GM10847 (cell line): ENCODE results near the gene PAPSS2.

Experiments
- POLR2A ChIP-seq: IDR thresholded peaks from 2 replicates; pipeline ENCODE4 v1.6.1; 2011; ENCODE audit not compliant: insufficient read length; ENCODE audit errors: extremely low read depth

PAPSS2 gene

GRCh38 chr10:87744606-87745005 is 84.9 kb downstream of the PAPSS2 start:
- TF ChIP-seq POLR2A = no peak

- TF ChIP-seq POLR2A = no peak
Observed at GRCh38 chr10:87746911-87747310, 87.2 kb downstream of the PAPSS2 start.

- no peak for TF ChIP-seq POLR2A
Observed at GRCh38 chr10:87750001-87750671, 90.5 kb downstream of the PAPSS2 start.

GRCh38 chr10:87750817-87751216 is 91.1 kb downstream of the PAPSS2 start:
- no peak for TF ChIP-seq POLR2A

- TF ChIP-seq POLR2A = no peak
Observed at GRCh38 chr10:87751274-87751673, 91.6 kb downstream of the PAPSS2 start.

- TF ChIP-seq POLR2A = no peak
Observed at GRCh38 chr10:87752566-87752965, 92.9 kb downstream of the PAPSS2 start.

- TF ChIP-seq POLR2A = no peak
Observed at GRCh38 chr10:87753995-87754866, 94.6 kb downstream of the PAPSS2 start.

- no peak for TF ChIP-seq POLR2A
Observed at GRCh38 chr10:87757685-87758084, 98.0 kb downstream of the PAPSS2 start.

GRCh38 chr10:87759551-87759950 is 99.9 kb downstream of the PAPSS2 start:
- no peak for TF ChIP-seq POLR2A

- TF ChIP-seq POLR2A = no peak
Observed at GRCh38 chr10:87760195-87760905, 100.7 kb downstream of the PAPSS2 start.

GRCh38 chr10:87761153-87761552 is 101.5 kb downstream of the PAPSS2 start:
- no peak for TF ChIP-seq POLR2A

GRCh38 chr10:87761892-87762291 is 102.2 kb downstream of the PAPSS2 start:
- TF ChIP-seq POLR2A = no peak

GRCh38 chr10:87763086-87763861 is 103.6 kb downstream of the PAPSS2 start:
- no peak for TF ChIP-seq POLR2A

- no peak for TF ChIP-seq POLR2A
Observed at GRCh38 chr10:87764072-87764934, 104.6 kb downstream of the PAPSS2 start.
